GM18951 (cell line): ENCODE data around the gene PRR36.

ENCODE experiments used
- POLR2A ChIP-seq: IDR thresholded peaks from 4 replicates; pipeline ENCODE4 v1.6.1; 2011; ENCODE audit warnings: mild to moderate bottlenecking; ENCODE audit not compliant: insufficient read length, insufficient read depth; ENCODE audit errors: extremely low read depth
- in situ Hi-C: fragments of 300-500 bp; cut with MboI; formaldehyde crosslinking; loops from one replicate; pipeline ENCODE4 v1.12.0; 2022; ENCODE audit warnings: low sequenced_read_pairs, mixed read lengths, inconsistent platforms; ENCODE audit not compliant: unreplicated experiment

The PRR36 gene

DNA sequence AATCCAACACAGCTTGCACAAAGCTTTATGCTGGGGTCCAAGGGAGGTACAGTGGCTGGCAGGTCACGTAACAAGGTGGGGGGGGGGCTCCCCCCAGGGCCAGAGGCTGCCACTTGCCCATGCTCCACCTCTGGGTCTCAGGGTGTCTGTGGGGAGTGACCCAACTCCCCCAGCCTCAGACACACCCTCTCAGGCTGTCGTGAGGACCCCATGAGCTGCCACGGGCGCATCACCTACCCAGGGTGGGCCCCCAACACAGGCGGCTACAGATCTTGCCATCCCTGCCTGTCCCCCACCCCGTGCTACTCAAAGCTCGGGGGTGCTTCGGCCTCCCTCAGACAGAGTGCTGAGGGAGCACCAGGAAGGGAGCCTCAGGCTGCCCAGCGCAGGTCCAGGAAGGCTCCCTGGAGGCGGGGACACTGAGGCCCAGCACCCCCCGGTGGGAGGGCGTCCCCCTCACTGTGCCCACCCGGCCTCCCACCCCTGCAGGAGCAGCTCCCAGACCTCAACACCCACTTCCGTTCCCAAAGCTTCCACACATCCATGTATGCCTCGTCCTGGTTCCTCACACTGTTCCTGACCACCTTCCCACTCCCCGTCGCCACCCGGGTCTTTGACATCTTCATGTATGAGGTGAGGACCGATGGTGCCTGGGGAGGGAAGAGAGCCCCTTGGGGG, 23.1 kb downstream of the PRR36 start:
- in situ Hi-C loops = no loop called here

DNA sequence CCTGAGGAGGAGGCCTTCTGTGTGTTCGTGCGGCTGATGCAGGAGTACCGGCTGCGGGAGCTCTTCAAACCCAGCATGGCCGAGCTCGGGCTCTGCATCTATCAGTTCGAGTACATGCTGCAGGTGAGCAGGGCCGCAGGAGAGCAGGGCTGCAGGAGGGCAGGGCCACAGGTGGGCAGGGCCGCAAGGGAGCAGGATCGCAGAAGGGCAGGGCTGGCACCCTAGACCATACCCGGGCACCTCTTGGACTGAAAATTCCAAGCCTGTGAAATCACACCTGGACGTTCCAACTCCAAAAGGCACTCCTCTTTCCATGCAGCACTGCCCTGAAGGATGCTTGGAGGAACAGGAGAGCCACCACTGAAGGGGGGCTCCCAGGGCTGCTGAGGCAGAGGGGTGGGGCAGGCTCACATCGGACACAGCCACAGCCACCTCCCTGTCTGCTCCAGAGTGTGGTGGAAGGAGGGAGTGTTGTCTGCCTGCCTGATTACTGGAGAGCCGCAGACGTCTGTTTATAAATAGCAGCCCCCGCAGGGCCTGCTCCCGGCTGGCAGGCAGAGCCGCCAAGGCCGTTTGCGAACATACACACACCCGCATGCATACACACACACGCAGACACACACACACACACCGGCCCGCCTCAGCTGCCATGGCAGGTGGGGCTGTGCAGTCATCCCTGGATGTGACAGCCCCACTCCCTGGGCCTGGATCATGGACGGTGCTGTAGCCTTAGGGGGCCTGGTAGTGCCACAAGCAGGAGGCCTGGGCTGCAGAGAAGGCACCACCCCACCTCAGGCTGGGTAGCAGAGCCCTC, 24.0 kb downstream of the PRR36 start:
- no peak for TF ChIP-seq POLR2A
- in situ Hi-C loops = no loop called here

More for the DNA sequence above, 23.1 kb downstream of the PRR36 start:
- TF ChIP-seq POLR2A = no peak

DNA sequence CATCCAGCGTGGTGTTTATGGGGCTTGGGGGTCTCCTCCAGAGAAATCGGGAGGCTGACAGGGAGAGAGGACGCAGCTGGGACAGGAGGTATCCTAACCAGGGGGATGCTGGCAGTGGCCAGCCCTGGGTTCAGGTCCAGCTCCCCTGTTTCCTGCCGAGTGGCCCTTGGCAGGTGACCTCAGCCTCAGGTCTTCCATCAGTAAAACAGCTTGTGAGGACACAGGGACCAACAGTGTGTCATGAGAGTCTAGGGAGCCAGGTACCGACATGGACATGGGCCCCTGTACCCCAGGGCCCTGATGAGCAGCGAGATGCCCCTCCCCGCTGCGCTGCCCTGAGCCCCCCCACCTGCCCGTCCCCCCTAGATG, 24.6 kb downstream of the PRR36 start:
- no peak for TF ChIP-seq POLR2A
- in situ Hi-C loops = no loop called here

DNA sequence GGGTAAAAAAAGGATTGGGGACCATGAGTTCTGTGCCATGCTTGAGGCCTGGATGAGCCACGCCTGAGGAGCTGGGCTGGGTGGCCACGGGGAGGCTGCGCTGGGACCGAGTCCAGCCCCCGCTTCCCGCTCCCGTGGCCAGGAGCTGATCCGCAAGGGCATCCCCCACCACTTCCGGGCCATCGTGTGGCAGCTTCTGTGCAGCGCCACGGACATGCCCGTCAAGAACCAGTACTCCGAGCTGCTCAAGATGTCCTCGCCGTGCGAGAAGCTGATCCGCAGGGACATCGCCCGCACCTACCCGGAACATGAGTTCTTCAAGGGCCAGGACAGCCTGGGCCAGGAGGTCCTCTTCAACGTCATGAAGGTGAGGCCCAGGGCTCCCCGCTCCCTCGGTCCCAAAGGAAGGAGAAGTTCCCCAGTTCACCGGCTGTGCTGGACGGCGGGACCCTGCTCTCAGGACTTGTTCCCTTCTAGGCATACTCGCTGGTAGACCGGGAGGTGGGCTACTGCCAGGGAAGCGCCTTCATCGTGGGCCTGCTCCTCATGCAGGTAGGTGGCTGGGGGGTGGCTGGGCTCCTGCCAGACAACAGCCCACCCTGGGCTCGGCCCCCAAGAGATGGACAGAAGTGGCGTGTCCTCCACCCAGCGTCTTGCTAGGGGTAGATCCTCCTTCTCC, 25.3 kb downstream of the PRR36 start:
- in situ Hi-C loops = no loop called here
- no peak for TF ChIP-seq POLR2A

DNA sequence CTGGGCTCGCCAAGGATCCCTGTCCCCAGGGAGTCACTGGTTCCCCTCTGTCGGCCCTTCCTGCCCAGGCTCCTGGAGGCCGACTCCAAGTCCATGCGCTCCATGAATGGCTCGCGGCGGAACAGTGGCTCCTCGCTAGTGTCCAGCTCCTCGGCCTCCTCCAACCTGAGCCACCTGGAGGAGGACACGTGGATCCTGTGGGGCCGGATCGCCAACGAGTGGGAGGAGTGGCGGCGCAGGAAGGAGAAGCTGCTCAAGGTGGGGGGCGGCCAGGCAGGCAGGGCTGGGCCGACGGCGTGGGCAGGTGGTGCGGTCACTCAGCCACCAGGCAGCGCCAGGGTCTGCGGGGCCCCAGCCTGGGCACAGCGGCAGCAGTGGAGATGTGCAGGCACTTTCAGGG, 26.5 kb downstream of the PRR36 start:
- in situ Hi-C loops = no loop called here
- no peak for TF ChIP-seq POLR2A

DNA sequence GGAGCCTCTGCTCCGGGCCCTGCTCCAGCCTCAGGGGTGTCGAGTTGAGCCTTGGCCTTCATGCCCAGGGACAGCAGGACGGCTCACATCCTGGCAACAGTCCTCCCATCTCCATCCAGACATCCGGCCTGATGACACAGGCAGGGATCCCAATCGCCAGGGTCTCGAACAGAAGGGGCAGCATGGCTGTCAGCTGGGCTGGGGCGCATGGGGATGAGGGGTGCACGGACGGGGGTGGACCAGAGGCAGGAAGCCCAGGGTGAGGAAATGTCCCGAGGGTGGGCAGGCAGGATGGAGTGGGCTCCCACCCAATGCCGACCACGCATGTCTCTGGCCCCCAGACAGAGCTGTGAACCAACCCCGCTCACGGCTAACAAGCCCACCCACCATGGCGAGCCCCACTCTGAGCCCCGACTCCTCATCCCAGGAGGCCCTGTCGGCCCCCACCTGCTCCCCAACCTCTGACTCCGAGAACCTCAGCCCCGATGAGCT, 28.0 kb downstream of the PRR36 start:
- no peak for TF ChIP-seq POLR2A
- in situ Hi-C loops = no loop called here

DNA sequence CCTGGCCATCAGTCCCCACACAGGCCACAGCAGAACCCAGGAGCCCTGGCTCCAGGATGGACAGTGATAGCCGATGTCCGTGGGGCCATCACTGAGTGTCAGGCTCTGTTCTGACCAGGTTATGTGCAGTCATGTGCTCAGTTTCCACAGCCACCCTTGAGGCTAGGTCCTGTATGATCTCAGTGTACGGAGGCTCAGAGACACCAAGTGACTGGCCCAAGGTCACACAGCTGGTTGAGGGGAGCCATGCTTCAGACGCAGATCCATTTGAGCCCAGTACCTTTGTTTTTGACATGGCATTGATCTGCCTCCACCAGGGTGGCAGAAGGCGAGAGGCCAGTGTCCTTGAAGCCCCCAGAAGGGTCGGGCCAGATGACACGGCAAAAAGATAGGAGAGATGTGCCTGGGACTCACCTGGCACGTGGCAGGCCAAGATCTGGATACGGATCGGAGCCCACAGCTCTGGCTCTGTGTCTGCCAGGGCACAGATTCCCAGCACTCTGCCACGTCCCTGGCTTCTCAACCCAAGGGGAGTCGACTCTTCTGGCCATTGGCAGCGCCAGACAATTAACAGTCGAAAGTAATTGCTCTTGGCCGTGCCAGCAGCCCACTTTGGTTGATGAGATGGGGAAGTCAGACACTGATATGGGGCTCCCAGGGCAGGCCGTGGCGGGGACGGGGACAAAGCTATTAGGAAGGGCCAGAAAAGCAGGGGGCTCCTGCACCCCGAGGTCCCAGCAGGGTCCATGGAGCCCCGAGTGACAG, 28.6 kb downstream of the PRR36 start:
- in situ Hi-C loops = no loop called here
- TF ChIP-seq POLR2A = no peak

DNA sequence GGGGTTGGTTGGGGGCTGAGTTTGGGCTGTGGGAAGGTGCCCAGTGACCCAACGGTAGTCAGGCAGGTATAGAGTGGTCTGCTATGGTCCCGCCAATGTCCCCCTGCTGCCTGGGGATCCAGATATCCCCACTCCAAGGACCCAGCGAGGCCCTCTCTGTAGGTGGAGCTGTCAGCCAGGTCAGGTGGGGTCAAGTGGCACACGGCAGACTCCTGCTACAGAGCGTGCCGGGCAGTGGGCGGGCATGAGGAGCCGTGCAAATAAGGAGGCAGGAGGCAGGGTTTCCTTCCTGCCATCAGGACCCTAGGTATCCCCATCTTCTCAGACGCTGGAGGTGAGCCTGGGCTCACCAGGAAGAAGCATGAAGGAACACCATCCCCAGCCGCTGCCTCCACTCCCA, 29.2 kb downstream of the PRR36 start:
- no peak for TF ChIP-seq POLR2A
- in situ Hi-C loops = no loop called here

DNA sequence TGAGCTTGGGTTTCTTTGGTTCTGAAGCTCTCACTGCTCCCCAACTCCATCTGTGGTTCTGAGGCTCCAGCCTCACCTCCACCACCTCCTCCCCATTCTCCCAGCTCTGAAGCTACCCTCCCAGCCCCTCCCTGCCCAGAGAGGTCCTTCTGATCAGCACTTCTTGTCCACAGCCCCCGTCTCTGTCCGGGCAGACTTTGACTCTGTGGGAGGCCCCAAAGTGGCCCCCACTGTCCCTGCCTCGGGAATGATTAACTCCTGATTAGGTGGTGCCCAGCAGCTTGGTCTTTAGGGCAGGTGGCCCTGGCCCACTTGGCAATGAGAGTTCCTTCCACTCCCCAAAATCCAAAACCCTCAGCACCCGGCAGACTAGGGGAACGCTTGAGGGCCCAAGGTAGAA, 29.8 kb downstream of the PRR36 start:
- TF ChIP-seq POLR2A = no peak
- in situ Hi-C loops = no loop called here

DNA sequence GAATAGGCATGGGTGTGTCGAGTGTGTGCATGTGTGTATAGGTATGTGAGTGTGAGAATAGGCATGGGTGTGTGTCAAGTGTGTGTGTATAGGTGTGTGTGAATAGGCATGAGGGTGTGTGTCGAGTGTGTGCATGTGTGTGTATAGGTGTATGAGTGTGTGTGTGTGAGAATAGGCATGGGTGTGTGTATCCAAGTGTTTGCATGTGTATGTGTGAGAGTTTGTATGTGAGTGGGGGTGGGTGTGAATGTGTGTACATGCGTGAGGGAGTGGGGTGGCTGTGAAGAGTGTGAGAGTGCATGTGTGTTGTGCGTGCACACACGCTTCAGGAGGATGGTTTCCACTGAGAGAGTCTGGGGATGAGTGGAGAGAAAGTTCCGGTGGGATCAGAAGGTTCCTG, 30.7 kb downstream of the PRR36 start:
- in situ Hi-C loops = no loop called here

DNA sequence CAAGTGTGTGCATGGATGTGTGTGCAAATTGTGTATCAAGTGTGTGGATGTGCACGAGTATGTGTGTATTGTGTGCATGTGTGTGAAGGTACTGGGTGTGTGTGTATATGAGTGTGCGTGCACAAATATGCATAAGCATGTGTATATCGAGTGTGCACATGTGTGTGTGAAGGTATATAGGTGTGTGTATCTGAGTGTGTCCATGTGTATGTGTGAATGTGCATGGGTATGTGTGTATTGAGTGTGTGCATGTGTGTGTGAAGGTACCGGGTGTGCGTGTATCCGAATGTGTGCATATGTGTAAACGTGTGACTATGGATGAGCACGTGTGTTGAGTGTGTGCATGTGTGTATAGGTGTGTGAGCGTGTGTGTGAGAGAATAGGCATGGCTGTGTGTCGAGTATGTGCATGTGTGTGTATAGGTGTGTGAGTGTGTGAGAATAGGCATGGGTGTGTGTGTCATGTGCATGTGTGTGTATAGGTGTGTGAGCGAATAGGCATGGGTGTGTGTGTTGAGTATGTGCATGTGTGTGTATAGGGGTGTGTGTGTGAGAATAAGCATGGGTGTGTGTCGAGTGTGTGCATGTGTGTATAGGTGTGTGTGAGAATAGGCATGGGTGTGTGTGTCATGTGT, 31.4 kb downstream of the PRR36 start:
- in situ Hi-C loops = no loop called here
- TF ChIP-seq POLR2A = no peak

More for the DNA sequence above, 30.7 kb downstream of the PRR36 start:
- TF ChIP-seq POLR2A = no peak
